Fibroblast of skin of abdomen (primary cell): ENCODE measurements around the gene NSDHL.
"Not testable (repeated sequence)": the region's sequence is repeated elsewhere in the genome, so short reads cannot be mapped to it uniquely, and the experiment has no call there.

Experiments used
- DNase-seq: peaks from one replicate; pipeline ENCODE4 v3.0.0-alpha.2; 2013

The NSDHL gene

GRCh38 chrX:152895724-152896420 lies 65.0 kb downstream of the NSDHL start:
- DNase-seq, result no peak

- peak; percentile 7 for DNase-seq
Observed at GRCh38 chrX:152896450-152896849, 65.6 kb downstream of the NSDHL start.

- DNase-seq, result peak; percentile 41
Observed at GRCh38 chrX:152897222-152898131, 66.6 kb downstream of the NSDHL start, which contains the start of gene ZNF185. TSS of gene ZNF185 (plus strand) at chrX:152898067. CDS start at chrX:152914490, 16,423 bp downstream.

- no peak for DNase-seq
Observed at GRCh38 chrX:152898442-152898841, 67.6 kb downstream of the NSDHL start.

- no peak for DNase-seq
Observed at GRCh38 chrX:152899111-152899873, 68.4 kb downstream of the NSDHL start.

GRCh38 chrX:152899874-152900719 lies 69.2 kb downstream of the NSDHL start:
- no peak for DNase-seq

GRCh38 chrX:152900937-152901445 lies 70.1 kb downstream of the NSDHL start:
- no peak for DNase-seq

- no peak for DNase-seq
Observed at GRCh38 chrX:152901816-152902501, 71.1 kb downstream of the NSDHL start.

- DNase-seq, result no peak
Observed at GRCh38 chrX:152902502-152902820, 71.6 kb downstream of the NSDHL start.

- DNase-seq, result no peak
Observed at GRCh38 chrX:152903589-152903988, 72.7 kb downstream of the NSDHL start.

GRCh38 chrX:152904151-152905080 lies 73.6 kb downstream of the NSDHL start:
- DNase-seq, result peak; percentile 55

- DNase-seq, result no peak
Observed at GRCh38 chrX:152905081-152905420, 74.2 kb downstream of the NSDHL start.

GRCh38 chrX:152907084-152907651 lies 76.3 kb downstream of the NSDHL start:
- DNase-seq, result peak; percentile 50

GRCh38 chrX:152908486-152908885 lies 77.6 kb downstream of the NSDHL start:
- DNase-seq, result no peak

- not testable (repeated sequence) for DNase-seq
Observed at GRCh38 chrX:152910018-152910417, 79.2 kb downstream of the NSDHL start.

GRCh38 chrX:152912106-152912505 lies 81.2 kb downstream of the NSDHL start:
- DNase-seq, result no peak

GRCh38 chrX:152912641-152913040 lies 81.8 kb downstream of the NSDHL start:
- DNase-seq, result no peak

GRCh38 chrX:152913346-152913745 lies 82.5 kb downstream of the NSDHL start:
- no peak for DNase-seq

- no peak for DNase-seq
Observed at GRCh38 chrX:152913910-152914309, 83.0 kb downstream of the NSDHL start.
